Measurements from ENCODE around the gene SLC8A3. TPM values are rescaled to one million over a fixed set of nuclear protein-coding genes. Genes with fewer than 3 reads are reported as not detected.

The SLC8A3 gene
- total RNA-seq, 1 donor from 2014 or later = 0.43 TPM

DNA sequence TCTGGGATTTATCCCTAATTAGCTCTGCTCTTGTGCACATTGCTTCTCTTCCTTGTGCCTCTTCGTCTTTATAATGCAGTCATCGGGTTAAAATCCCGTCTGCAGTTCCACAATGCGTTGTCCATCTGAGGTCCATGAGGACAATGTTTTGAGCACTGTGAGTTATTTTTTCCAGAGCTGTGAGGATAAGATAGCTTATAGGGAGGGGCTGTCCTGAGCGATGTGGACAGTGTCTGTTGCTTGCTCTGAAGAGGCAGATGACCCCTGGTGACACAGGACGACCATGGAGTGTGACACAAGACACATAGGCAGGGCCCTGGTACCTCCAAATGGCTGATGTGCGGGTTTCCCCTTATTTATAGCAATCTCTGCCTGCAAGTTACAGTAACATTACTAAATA lies 177.0 kb downstream of the SLC8A3 start:
- peaks cover 25% of the 10 kb centered on the region for H3K4me1 Mint-ChIP-seq (ENCODE audit: low read depth)
- TF ChIP-seq, protein P1, sequence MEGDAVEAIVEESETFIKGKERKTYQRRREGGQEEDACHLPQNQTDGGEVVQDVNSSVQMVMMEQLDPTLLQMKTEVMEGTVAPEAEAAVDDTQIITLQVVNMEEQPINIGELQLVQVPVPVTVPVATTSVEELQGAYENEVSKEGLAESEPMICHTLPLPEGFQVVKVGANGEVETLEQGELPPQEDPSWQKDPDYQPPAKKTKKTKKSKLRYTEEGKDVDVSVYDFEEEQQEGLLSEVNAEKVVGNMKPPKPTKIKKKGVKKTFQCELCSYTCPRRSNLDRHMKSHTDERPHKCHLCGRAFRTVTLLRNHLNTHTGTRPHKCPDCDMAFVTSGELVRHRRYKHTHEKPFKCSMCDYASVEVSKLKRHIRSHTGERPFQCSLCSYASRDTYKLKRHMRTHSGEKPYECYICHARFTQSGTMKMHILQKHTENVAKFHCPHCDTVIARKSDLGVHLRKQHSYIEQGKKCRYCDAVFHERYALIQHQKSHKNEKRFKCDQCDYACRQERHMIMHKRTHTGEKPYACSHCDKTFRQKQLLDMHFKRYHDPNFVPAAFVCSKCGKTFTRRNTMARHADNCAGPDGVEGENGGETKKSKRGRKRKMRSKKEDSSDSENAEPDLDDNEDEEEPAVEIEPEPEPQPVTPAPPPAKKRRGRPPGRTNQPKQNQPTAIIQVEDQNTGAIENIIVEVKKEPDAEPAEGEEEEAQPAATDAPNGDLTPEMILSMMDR (IDR thresholded peaks at IDR 0.05; ENCODE audit: unreplicated experiment) = no peak
- H3K4me3 Mint-ChIP-seq (ENCODE audit: low read depth) = no peak overlapping the region
- H3K27ac Mint-ChIP-seq = no peak overlapping the region
- no peaks in the 10 kb centered on the region for H3K27me3 Mint-ChIP-seq
- no peaks in the 10 kb centered on the region for H3K36me3 Mint-ChIP-seq (ENCODE audit: insufficient read depth)
- no peak for DNase-seq (ENCODE audit: low spot score, unreplicated experiment)
- no peaks in the 10 kb centered on the region for H3K9me3 Mint-ChIP-seq (ENCODE audit: low read depth)

DNA sequence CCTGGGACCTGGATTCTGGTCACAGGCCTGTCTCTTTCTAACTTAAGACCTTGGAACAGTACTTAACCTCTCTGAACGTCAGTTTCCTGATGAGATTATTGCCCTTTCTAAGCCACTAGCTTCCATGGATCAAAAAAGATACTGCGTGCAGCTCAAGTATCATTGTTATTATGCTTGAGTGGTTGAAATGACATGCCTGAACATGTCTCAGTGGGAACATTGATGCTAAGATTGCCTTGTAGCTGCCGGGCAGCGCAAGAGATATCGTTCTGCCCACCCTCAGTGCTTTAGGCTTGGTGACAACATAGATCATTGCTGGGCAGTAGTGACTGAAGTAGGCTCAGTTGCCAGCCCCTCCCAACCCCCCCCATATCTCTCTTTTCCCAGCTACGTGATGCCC lies 177.7 kb downstream of the SLC8A3 start:
- TF ChIP-seq, protein P1 (IDR thresholded peaks at IDR 0.05; ENCODE audit: unreplicated experiment) = no peak
- H3K36me3 Mint-ChIP-seq (ENCODE audit: insufficient read depth) = no peaks in the 10 kb centered on the region
- H3K27me3 Mint-ChIP-seq = no peaks in the 10 kb centered on the region
- H3K27ac Mint-ChIP-seq = no peak overlapping the region
- no peak overlapping the region for H3K4me3 Mint-ChIP-seq (ENCODE audit: low read depth)
- no peaks in the 10 kb centered on the region for H3K9me3 Mint-ChIP-seq (ENCODE audit: low read depth)
- peaks cover 26% of the 10 kb centered on the region for H3K4me1 Mint-ChIP-seq (ENCODE audit: low read depth)
- no peak for DNase-seq (ENCODE audit: low spot score, unreplicated experiment)

DNA sequence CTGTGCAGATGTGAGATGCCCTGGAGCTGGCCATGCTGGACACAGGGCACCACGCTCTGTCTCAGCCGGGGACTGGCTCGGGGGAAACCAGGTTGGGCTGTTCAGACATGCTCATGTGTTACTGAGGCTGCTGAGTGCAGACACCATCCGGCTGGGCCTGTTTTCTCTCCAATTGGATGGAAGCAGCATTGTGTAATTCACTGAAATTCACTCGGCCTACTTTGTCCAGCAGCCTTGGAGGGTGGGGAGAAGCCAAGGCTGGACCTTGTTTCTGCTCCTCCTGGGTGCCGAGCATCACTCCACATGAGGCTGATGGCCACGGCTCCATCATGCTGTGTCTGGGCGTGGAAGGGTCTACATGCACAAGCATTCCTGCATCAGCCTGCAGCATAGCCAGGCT lies 178.8 kb downstream of the SLC8A3 start:
- TF ChIP-seq, protein P1 (IDR thresholded peaks at IDR 0.05; ENCODE audit: unreplicated experiment) = no peak
- H3K4me3 Mint-ChIP-seq (ENCODE audit: low read depth) = no peak overlapping the region
- no peaks in the 10 kb centered on the region for H3K36me3 Mint-ChIP-seq (ENCODE audit: insufficient read depth)
- H3K4me1 Mint-ChIP-seq (ENCODE audit: low read depth) = peaks cover 28% of the 10 kb centered on the region
- no peak overlapping the region for H3K27ac Mint-ChIP-seq
- H3K9me3 Mint-ChIP-seq (ENCODE audit: low read depth) = no peaks in the 10 kb centered on the region
- H3K27me3 Mint-ChIP-seq = no peaks in the 10 kb centered on the region
- DNase-seq (ENCODE audit: low spot score, unreplicated experiment) = no peak

DNA sequence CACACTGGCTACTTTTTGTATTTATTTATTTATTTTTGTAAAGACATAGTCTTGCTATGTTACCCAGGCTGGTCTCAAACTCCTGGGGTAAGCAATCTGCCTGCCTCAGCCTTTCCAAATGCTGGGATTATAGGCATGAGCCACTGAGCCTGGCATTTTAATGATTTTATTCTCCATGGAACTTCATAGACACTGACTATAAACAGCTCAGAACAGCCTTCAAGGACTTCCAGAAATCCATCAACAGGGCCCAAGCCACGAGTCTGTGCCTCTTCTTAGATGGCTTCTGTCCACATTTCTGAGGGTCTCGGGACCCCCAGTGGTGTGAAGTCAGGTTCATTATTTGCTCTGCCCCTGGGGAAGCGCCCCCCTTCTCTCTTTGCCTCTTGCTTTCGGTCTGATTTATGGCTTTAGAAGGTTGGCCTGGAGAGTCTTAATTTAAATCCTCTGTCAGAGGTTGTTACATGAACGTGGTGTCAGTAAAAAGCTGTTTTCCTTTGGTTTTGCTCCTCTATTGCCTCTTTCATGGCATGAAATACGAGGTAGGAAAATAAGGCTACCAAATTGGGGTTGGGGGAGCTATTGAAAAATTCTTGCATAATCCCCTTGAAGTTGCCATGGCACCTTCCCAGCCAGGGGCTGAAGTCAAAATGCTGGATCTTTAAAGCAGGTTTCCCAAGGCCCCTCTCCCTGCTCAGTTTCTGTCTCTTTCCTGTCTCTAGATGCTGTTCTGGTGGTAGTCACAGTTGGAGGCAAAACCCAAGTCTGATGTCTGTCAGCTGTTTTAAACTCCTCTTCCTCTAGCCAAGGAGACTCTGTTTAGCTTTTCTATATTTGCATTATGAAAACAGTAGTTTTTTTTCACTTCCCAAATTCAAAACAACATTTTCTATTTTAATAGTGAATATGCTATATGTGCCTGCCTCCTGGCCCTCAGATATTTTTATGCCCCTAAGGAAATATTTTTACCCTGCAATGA lies 180.2 kb downstream of the SLC8A3 start:
- H3K4me3 Mint-ChIP-seq (ENCODE audit: low read depth) = no peak overlapping the region
- no peaks in the 10 kb centered on the region for H3K27me3 Mint-ChIP-seq
- H3K36me3 Mint-ChIP-seq (ENCODE audit: insufficient read depth) = no peaks in the 10 kb centered on the region
- no peak for DNase-seq (ENCODE audit: low spot score, unreplicated experiment)
- TF ChIP-seq, protein P1 (IDR thresholded peaks at IDR 0.05; ENCODE audit: unreplicated experiment) = no peak
- no peaks in the 10 kb centered on the region for H3K9me3 Mint-ChIP-seq (ENCODE audit: low read depth)
- peaks cover 26% of the 10 kb centered on the region for H3K4me1 Mint-ChIP-seq (ENCODE audit: low read depth)
- peak overlapping the region; percentile 68 for H3K27ac Mint-ChIP-seq

DNA sequence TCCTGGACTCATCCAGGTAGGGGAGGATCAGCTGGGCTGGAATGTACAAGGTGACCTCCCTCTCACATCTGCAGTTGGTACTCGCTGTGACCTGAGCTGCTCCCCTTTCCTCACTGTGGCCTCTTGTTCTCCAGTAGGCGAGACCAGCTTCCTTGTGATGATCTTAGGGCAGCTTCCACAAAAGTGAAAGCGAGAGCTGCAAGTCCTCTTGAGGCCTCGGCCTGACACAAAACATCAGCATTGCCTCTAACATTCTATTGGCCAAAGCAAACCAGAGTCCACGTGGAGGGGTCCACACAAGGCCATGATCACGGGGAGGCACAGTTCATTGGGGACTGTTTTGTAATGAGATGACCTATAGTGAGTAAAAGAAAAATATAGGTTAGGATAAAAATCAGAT lies 182.1 kb downstream of the SLC8A3 start:
- no peak for DNase-seq (ENCODE audit: low spot score, unreplicated experiment)
- no peak overlapping the region for H3K4me3 Mint-ChIP-seq (ENCODE audit: low read depth)
- H3K4me1 Mint-ChIP-seq (ENCODE audit: low read depth) = peaks cover 38% of the 10 kb centered on the region
- no peak overlapping the region for H3K27ac Mint-ChIP-seq
- H3K9me3 Mint-ChIP-seq (ENCODE audit: low read depth) = no peaks in the 10 kb centered on the region
- H3K27me3 Mint-ChIP-seq = no peaks in the 10 kb centered on the region
- TF ChIP-seq, protein P1 (IDR thresholded peaks at IDR 0.05; ENCODE audit: unreplicated experiment) = no peak
- H3K36me3 Mint-ChIP-seq (ENCODE audit: insufficient read depth) = no peaks in the 10 kb centered on the region
